ENCODE measurements around the gene CNGB1.
"Not testable (repeated sequence)": the region's sequence is repeated elsewhere in the genome, so short reads cannot be mapped to it uniquely, and the experiment has no call there.

DNA sequence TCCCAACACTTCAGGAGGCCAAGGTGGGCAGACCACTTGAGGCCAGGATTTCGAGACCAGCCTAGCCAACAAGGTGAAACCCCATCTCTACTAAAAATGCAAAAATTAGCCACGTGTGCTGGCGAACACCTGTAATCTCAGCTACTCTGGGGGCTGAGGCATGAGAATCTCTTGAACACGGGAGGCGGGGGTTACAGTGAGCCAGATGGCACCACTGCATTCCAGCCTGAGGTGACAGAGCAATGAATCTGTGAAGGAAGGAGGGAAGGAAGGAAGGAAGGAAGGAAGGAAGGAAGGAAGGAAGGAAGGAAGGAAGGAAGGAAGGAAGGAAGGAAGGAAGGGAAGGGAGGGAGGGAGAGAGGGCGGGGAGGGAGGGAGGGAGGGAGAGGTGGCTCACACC is 124.0 kb downstream of the CNGB1 start:
- TF ChIP-seq, protein P1, sequence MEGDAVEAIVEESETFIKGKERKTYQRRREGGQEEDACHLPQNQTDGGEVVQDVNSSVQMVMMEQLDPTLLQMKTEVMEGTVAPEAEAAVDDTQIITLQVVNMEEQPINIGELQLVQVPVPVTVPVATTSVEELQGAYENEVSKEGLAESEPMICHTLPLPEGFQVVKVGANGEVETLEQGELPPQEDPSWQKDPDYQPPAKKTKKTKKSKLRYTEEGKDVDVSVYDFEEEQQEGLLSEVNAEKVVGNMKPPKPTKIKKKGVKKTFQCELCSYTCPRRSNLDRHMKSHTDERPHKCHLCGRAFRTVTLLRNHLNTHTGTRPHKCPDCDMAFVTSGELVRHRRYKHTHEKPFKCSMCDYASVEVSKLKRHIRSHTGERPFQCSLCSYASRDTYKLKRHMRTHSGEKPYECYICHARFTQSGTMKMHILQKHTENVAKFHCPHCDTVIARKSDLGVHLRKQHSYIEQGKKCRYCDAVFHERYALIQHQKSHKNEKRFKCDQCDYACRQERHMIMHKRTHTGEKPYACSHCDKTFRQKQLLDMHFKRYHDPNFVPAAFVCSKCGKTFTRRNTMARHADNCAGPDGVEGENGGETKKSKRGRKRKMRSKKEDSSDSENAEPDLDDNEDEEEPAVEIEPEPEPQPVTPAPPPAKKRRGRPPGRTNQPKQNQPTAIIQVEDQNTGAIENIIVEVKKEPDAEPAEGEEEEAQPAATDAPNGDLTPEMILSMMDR (IDR thresholded peaks at IDR 0.05): not testable (repeated sequence)
- TF ChIP-seq POLR2A, EP300 (IDR thresholded peaks at IDR 0.05): not testable (repeated sequence)

Measured in ovary (tissue), 3 donors.